Esophagus muscularis mucosa (tissue), 4 donors: ENCODE results near the gene ITPR3.

Experiments used
- EP300 ChIP-seq: sonication (generic); formaldehyde crosslinking; IDR thresholded peaks from one replicate; pipeline ENCODE4 v1.6.1; 2017; ENCODE audit warnings: antibody characterized with exemption
- POLR2A ChIP-seq: fragments of 450-650 bp; IDR thresholded peaks from one replicate; pipeline ENCODE4 v1.6.1; 2017; ENCODE audit warnings: antibody characterized with exemption, moderate library complexity, mild to moderate bottlenecking, low read depth
- POLR2AphosphoS5 ChIP-seq, 2 donors: sonication (generic); formaldehyde crosslinking; IDR thresholded peaks; one replicate each; pipeline ENCODE4 v1.6.1; 2017; ENCODE audit warnings: antibody characterized with exemption in 2 of 2
- TF ChIP-seq, protein P1 (sequence below), 3 experiments: fragments of 200-600 bp in 2 of 3; fragments of 450-650 bp in 1 of 3; sonication (generic) in 2 of 3; IDR thresholded peaks; one replicate each; pipeline ENCODE4 v1.5.1; 2017 to 2019; ENCODE audit warnings: antibody characterized with exemption in 3 of 3, mild to moderate bottlenecking in 2 of 3, moderate library complexity in 1 of 3

DNA sequence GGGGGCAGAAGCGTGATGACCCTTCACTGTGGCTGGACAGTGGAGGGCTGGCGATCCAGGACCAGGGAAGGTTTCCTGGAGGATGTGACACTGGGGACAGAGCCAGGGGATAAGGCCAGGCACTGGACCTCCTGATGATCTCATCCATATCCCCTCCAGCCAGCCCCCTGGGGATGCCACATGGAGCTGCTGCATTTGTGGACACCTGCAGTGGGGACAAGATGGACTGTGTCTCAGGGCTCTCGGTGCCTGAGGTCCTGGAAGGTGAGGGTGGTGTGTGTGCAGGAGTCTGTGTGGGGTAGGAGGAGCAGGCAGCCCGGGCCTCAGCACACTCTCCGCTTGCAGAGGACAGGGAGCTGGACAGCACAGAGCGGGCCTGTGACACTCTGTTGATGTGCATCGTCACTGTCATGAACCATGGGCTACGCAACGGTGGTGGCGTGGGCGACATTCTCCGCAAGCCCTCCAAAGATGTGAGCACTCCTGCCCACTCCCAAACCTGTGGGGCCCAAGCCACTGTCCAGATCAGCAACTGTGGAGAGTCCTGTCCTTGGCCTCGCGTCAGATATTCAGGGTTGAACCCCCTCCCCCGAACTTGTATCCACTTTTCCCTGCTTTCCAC is 70.4 kb downstream of the ITPR3 start:
- TF ChIP-seq, protein P1, sequence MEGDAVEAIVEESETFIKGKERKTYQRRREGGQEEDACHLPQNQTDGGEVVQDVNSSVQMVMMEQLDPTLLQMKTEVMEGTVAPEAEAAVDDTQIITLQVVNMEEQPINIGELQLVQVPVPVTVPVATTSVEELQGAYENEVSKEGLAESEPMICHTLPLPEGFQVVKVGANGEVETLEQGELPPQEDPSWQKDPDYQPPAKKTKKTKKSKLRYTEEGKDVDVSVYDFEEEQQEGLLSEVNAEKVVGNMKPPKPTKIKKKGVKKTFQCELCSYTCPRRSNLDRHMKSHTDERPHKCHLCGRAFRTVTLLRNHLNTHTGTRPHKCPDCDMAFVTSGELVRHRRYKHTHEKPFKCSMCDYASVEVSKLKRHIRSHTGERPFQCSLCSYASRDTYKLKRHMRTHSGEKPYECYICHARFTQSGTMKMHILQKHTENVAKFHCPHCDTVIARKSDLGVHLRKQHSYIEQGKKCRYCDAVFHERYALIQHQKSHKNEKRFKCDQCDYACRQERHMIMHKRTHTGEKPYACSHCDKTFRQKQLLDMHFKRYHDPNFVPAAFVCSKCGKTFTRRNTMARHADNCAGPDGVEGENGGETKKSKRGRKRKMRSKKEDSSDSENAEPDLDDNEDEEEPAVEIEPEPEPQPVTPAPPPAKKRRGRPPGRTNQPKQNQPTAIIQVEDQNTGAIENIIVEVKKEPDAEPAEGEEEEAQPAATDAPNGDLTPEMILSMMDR (IDR thresholded peaks at IDR 0.05) = no peak
- TF ChIP-seq POLR2A (no peak), EP300 (no peak), POLR2AphosphoS5 (IDR thresholded peaks at IDR 0.05) (no peak)
